Thymus (tissue), 11 donors: ENCODE results near the gene BICDL1. TPM values are rescaled to one million over a fixed set of nuclear protein-coding genes. Genes with fewer than 3 reads are reported as not detected.
"Not testable (repeated sequence)": the region's sequence is repeated elsewhere in the genome, so short reads cannot be mapped to it uniquely, and the experiment has no call there.

ENCODE experiments used
- DNase-seq, 9 donors: peaks; one replicate each; pipeline ENCODE4 v3.0.0-alpha.2; 2013; ENCODE audit warnings: low spot score in 9 of 9, low read depth in 6 of 9, missing footprints in 1 of 9
- H3K27ac ChIP-seq, 2 donors: one replicate each; pipeline ENCODE4 v1.5.1; 2013; ENCODE audit warnings: control low read depth in 1 of 2, low read depth in 1 of 2, low read length in 1 of 2, mild to moderate bottlenecking in 1 of 2, moderate library complexity in 1 of 2
- H3K27me3 ChIP-seq, 2 donors: one replicate each; pipeline ENCODE4 v1.5.1; 2013; ENCODE audit warnings: low read length in 1 of 2; ENCODE audit not compliant: control insufficient read depth in 2 of 2, insufficient read depth in 1 of 2
- H3K36me3 ChIP-seq, 2 donors: one replicate each; pipeline ENCODE4 v1.5.1; 2013; ENCODE audit warnings: low read length in 1 of 2, mild to moderate bottlenecking in 1 of 2, moderate library complexity in 1 of 2; ENCODE audit not compliant: control insufficient read depth in 2 of 2, insufficient read depth in 2 of 2
- H3K4me1 ChIP-seq, 2 donors: one replicate each; pipeline ENCODE4 v1.5.1; 2013; ENCODE audit warnings: low read length in 2 of 2; ENCODE audit not compliant: control insufficient read depth in 2 of 2, insufficient read depth in 2 of 2
- H3K4me3 ChIP-seq, 2 donors: one replicate each; pipeline ENCODE4 v1.5.1; 2013; ENCODE audit warnings: low read length in 2 of 2, control low read depth in 1 of 2, mild to moderate bottlenecking in 1 of 2
- H3K9me3 ChIP-seq, 2 donors: one replicate each; pipeline ENCODE4 v1.5.1; 2013; ENCODE audit warnings: low read length in 1 of 2, mild to moderate bottlenecking in 1 of 2; ENCODE audit not compliant: control insufficient read depth in 2 of 2, insufficient read depth in 1 of 2
- WGBS: extraction: QIAGEN DNeasy Blood & Tissue Kit; methylation state at CpG from one replicate; pipeline ENCODE4 v1.1.7; 2013; 5-methylcytosine and 5-hydroxymethylcytosine counted together
- polyA plus RNA-seq: library from polyadenylated mRNA; stranded (reverse); fragments of 200-250 nt; gene quantifications from one replicate; pipeline ENCODE4 v1.2.3, GENCODE V29; 2013
- total RNA-seq: library from RNA; stranded (reverse); fragments of 120-200 nt; gene quantifications from one replicate; pipeline ENCODE4 v1.2.4, GENCODE V29; 2013
- donor health status: healthy.

BICDL1 gene
- total and polyA plus RNA-seq, 2 donors = 18.7 to 67.6 TPM

DNA sequence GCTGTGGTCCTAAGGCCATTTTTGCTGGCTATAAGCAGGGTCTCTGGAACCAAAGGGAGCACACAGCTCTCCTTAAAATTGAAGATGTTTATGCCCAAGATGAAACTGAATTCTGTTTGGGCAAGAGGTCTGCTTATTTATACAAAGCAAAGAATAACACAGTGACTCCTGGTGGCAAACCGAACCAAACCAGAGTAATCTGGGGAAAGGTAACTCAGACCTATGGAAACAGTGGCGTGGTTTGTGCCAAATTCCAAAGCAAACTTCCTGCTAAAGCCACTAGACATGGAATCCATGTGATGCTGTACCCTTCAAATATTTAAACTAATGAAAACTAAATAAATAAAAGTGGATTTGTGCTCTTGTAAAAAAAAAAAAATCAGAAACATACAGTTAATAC is 29.6 kb upstream of the BICDL1 start:
- H3K27ac ChIP-seq = no peak overlapping the region
- H3K27me3 ChIP-seq = no peaks in the 10 kb centered on the region
- H3K9me3 ChIP-seq = peaks cover 1 to 14% of the 10 kb centered on the region in 2 donors
- 89% methylated on average over 2 of the region's 2 CpGs for WGBS
- DNase-seq = no peak
- no peaks in the 10 kb centered on the region for H3K4me1 ChIP-seq
- no peaks in the 10 kb centered on the region for H3K36me3 ChIP-seq
- no peak overlapping the region for H3K4me3 ChIP-seq

DNA sequence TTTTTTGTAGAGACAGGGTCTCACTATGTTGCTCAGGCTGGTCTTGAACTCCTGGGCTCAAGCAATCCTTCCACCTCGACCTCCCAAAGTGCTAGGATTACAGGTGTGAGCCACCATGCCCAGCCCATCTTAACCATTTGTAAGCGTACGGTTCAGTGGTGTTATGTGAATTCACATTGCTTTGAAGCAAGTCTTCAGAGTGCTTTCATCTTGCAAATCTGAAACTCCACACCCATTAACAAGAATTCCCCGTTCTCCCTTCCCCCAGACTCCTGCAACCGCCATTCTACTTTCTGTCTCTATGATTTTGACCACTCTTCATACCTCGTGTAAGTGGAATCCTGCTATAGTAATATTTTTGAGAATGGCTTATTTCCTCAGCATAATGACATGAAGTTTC is 24.9 kb upstream of the BICDL1 start:
- H3K27me3 ChIP-seq = peaks cover 0 to 6% of the 10 kb centered on the region in 2 donors
- no peaks in the 10 kb centered on the region for H3K4me1 ChIP-seq
- no peak for DNase-seq
- no peaks in the 10 kb centered on the region for H3K9me3 ChIP-seq
- no peaks in the 10 kb centered on the region for H3K36me3 ChIP-seq
- no peak overlapping the region for H3K4me3 ChIP-seq
- 89% methylated on average over 6 of the region's 6 CpGs for WGBS
- no peak overlapping the region for H3K27ac ChIP-seq

DNA sequence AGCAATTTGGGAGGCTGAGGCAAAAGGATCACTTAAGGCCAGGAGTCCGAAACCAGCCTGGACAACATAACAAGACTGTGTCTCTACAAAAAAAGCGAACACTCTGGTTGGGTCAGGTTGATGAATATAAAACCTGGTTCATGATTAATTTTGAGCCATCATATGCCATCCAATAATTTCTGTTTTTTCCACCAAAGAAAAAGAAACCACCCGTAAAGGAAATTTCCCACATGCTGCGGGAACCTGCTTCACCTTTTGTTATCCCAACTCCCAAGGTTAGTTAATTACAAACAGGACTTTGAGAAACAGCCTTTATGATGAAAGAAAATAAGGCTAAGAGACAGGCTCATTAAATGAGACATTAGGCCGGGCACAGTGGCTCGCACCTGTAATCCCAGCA is 24.1 kb upstream of the BICDL1 start:
- no peak overlapping the region for H3K27ac ChIP-seq
- no peak for DNase-seq
- 98% methylated on average over 6 of the region's 6 CpGs for WGBS
- H3K27me3 ChIP-seq = peaks cover 0 to 6% of the 10 kb centered on the region in 2 donors
- no peaks in the 10 kb centered on the region for H3K36me3 ChIP-seq
- no peak overlapping the region for H3K4me3 ChIP-seq
- no peaks in the 10 kb centered on the region for H3K9me3 ChIP-seq
- H3K4me1 ChIP-seq = no peaks in the 10 kb centered on the region

DNA sequence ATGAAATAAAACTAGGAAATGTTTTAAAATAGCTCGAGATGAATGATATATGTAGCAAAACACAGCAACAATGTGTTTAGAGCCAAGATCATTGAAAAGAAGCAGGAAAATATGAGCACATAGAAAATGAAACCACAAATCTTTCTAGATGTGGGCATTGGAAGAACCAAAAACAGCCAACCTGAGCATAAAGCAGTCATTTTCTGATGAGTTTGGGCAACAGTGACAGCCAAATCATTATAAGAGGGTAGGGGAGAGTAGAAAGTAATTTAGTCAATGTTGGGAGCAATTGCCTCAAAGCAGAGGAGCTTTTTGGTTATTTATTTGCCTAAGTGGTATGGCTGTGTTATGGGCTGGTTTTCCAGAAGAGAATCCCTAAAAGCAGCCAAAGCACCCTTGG is 8.8 kb upstream of the BICDL1 start:
- H3K27me3 ChIP-seq = peaks cover 0 to 16% of the 10 kb centered on the region in 2 donors
- DNase-seq = no peak
- H3K27ac ChIP-seq = no peak overlapping the region
- H3K36me3 ChIP-seq = no peaks in the 10 kb centered on the region
- H3K9me3 ChIP-seq = no peaks in the 10 kb centered on the region
- WGBS = 83% methylated on average over 1 of the region's 1 CpG
- H3K4me1 ChIP-seq = no peaks in the 10 kb centered on the region
- no peak overlapping the region for H3K4me3 ChIP-seq

DNA sequence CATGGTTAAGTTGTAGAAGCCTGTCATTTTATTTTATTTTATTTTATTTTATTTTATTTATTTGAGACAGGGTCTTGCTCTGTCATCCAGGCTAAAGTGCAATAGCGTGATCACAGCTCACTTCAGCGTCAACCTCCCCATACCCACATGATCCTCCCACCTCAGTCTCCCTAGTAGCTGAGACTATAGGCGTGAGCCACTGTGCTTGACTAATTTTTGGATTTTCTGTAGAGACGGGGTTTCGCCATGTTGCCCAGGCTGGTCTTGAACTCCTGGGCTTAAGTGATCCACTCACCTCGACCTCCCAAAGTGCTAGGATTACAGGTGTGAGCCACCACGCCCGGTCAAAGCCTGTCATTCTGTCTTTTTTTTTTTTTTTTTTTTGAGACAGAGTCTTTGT is 8.3 kb upstream of the BICDL1 start:
- WGBS = 95% methylated on average over 8 of the region's 8 CpGs
- DNase-seq, H3K36me3 ChIP-seq, H3K9me3 ChIP-seq, H3K4me1 ChIP-seq, H3K4me3 ChIP-seq, H3K27ac ChIP-seq: not testable (repeated sequence)
- peaks cover 0 to 16% of the 10 kb centered on the region in 2 donors for H3K27me3 ChIP-seq

DNA sequence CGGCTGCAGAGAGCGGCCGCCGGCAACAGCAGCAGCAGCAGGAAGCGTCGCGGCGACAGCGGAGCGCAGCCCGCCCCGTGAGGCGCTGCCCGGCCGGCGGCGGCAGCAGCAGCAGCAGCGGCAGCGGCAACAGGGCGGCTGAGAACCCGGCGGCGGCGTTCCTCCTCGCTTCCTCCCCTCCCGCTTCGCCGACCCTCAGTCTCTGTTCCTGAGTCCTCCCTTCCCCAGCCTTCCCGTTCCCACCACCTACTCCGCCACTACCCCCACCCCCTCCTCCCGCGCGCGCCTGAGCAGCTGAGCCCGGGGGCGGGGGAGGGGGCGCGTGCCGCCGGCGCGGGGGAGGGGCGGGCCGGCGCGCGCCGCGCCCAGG is 310 bp downstream of the BICDL1 start:
- H3K27me3 ChIP-seq = peaks cover 0 to 26% of the 10 kb centered on the region in 2 donors
- peak in 1 of 9 donors; percentile 35 for DNase-seq
- H3K4me3 ChIP-seq = peak overlapping the region; percentile 45 to 85
- H3K36me3 ChIP-seq = peaks cover 0 to 3% of the 10 kb centered on the region in 2 donors
- peaks cover 11 to 19% of the 10 kb centered on the region in 2 donors for H3K4me1 ChIP-seq
- H3K27ac ChIP-seq = peak overlapping the region; percentile 72 to 92
- under 1% methylated on average over 49 of the region's 49 CpGs for whole genome bisulfite sequencing
- no peaks in the 10 kb centered on the region for H3K9me3 ChIP-seq

DNA sequence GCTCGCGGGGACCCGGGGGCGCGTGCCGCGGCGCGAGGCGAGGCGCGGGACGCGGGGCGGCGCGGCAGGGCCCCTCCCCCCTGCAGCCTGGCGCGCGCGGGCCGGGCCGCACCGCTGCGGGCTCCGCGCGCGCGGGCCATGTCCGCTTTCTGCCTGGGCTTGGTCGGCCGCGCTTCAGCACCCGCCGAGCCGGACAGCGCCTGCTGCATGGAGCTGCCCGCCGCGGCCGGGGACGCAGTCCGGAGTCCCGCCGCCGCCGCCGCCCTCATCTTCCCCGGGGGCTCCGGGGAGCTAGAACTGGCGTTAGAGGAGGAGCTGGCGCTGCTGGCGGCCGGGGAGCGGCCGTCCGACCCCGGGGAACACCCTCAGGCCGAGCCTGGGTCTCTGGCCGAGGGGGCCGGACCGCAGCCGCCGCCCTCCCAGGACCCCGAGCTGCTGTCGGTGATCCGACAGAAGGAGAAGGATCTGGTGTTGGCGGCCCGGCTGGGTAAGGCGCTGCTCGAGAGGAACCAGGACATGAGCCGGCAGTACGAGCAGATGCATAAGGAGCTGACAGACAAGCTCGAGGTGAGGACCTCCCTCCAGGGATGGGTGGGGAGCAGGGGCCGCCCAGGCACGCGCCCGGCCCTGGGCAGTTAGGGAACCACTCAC is 820 bp downstream of the BICDL1 start:
- H3K9me3 ChIP-seq = no peaks in the 10 kb centered on the region
- H3K27ac ChIP-seq = no peak overlapping the region
- under 1% methylated on average over 79 of the region's 79 CpGs for WGBS
- peaks cover 0 to 3% of the 10 kb centered on the region in 2 donors for H3K36me3 ChIP-seq
- peak in 6 of 9 donors; percentile 34 to 66 (median 50) for DNase-seq
- H3K4me1 ChIP-seq = peaks cover 11 to 19% of the 10 kb centered on the region in 2 donors
- H3K4me3 ChIP-seq = peak overlapping the region; percentile 35 to 85
- peaks cover 0 to 26% of the 10 kb centered on the region in 2 donors for H3K27me3 ChIP-seq

DNA sequence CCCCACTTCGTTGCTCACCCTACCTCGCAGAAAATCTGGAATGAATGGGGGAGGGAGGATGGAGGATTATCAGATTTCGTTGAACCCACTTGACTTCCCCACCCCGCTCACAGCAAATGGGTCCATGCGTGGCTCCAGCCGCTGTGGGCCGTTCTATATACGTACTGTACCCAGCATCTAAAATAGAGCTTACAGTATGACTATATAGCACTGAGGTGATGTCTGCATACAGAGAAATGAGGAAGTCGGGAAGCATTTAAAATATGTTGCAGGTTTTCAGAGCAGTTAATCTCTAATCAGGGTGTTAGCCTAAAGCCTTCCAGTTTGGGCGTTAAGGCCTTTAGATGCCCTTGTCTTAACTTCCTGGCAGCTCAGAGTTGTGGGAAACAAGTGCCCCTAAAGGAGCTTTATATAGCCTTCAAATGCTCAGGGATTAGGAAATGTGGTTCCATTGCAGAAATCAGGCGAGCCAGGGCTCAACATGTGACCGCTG is 1.4 kb downstream of the BICDL1 start:
- Histone ChIP-seq H3K4me3 (peak overlapping the region; percentile 35 to 85), H3K4me1 (peaks cover 11 to 19% of the 10 kb centered on the region in 2 donors), H3K27me3 (peaks cover 0 to 23% of the 10 kb centered on the region in 2 donors), H3K9me3 (no peaks in the 10 kb centered on the region), H3K27ac (no peak overlapping the region), H3K36me3 (peaks cover 0 to 6% of the 10 kb centered on the region in 2 donors)
- no peak for DNase-seq
- 27% methylated on average over 12 of the region's 12 CpGs for WGBS

DNA sequence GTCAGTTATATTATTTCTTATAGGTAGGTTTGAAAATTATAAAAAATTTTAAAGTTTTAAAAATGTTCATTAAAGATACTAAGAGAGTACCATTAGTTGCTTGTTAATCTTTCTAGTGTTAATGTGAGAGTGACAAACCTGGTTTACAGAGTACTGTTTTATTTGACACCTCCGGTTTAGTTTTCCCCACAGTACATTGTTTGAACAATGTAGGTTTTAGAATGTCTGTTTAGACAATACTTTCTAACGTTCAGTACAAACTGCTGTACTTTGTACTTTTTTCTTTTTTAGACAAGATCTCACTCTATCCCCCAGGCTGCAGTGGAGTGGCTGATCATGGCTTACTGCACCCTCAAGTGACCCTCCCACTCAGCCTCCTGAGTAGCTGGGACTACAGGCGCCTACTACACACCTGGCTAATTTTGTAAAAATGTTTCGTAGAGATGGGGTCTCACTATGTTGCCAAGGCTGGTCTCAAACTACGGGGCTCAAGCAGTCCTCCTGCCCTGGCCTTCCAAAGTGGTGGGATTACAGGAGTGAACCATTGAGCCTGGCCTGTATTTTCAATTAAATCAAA is 3.2 kb downstream of the BICDL1 start:
- Histone ChIP-seq H3K27me3 (peaks cover 0 to 14% of the 10 kb centered on the region in 2 donors), H3K9me3 (no peaks in the 10 kb centered on the region), H3K4me1 (peaks cover 11 to 19% of the 10 kb centered on the region in 2 donors), H3K36me3 (peaks cover 0 to 6% of the 10 kb centered on the region in 2 donors), H3K4me3 (no peak overlapping the region), H3K27ac (no peak overlapping the region)
- WGBS = 85% methylated on average over 5 of the region's 5 CpGs
- no peak for DNase-seq
